ENCODE data around the gene SUGP1. TPM values are rescaled to one million over a fixed set of nuclear protein-coding genes. Genes with fewer than 3 reads are reported as not detected.
"Not testable (repeated sequence)": the region's sequence is repeated elsewhere in the genome, so short reads cannot be mapped to it uniquely, and the experiment has no call there.

Gene SUGP1
- total and polyA plus RNA-seq, 7 donors, result 20.6 to 35.8 (median 26.3) TPM

DNA sequence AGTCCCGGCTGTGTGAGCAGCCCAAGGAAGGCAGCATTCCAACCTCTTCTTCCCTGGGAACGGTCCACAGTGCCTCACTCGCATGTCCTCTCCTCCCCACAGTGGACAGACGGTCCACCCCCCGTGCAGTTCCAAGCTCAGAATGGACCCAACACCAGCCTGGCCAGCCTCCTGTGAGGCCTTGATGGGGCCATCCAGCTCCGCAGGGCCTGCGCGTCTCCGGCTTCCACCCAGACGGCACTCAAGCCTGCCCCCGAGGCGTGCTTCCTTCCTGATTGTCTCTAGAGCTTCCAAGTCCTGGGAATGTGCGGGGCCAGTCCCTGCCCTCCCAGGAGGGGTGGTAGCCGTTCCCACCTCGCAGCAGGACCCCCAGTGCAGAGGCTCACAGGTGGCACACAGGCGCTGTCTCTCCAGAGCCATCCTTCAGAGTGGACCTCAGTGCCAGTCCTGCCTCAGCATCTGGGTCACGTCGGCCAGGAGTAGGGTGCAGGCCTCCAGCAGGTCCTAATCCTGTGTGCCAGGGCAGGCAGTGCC is 35.4 kb upstream of the SUGP1 start:
- TF ChIP-seq, protein P1, sequence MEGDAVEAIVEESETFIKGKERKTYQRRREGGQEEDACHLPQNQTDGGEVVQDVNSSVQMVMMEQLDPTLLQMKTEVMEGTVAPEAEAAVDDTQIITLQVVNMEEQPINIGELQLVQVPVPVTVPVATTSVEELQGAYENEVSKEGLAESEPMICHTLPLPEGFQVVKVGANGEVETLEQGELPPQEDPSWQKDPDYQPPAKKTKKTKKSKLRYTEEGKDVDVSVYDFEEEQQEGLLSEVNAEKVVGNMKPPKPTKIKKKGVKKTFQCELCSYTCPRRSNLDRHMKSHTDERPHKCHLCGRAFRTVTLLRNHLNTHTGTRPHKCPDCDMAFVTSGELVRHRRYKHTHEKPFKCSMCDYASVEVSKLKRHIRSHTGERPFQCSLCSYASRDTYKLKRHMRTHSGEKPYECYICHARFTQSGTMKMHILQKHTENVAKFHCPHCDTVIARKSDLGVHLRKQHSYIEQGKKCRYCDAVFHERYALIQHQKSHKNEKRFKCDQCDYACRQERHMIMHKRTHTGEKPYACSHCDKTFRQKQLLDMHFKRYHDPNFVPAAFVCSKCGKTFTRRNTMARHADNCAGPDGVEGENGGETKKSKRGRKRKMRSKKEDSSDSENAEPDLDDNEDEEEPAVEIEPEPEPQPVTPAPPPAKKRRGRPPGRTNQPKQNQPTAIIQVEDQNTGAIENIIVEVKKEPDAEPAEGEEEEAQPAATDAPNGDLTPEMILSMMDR (IDR thresholded peaks at IDR 0.05), result no peak
- Histone ChIP-seq H3K27me3 (ENCODE audit: insufficient read depth in 3 of 3, low read length in 2 of 3) (no peaks in the 10 kb centered on the region), H3K27ac (no peak overlapping the region), H3K4me1 (no peaks in the 10 kb centered on the region), H3K4me3 (no peak overlapping the region), H3K9me3 (no peaks in the 10 kb centered on the region), H3K36me3 (ENCODE audit: insufficient read depth in 1 of 2, low read depth in 1 of 2) (peaks cover 7 to 86% of the 10 kb centered on the region in 2 donors)
- DNase-seq, result no peak
- intact Hi-C loops (cut with DNase I), result no loop called here
- 87 to 89% (median 88%) methylated on average over 18 of the region's 18 CpGs for WGBS, 3 donors
- no peak for ATAC-seq

DNA sequence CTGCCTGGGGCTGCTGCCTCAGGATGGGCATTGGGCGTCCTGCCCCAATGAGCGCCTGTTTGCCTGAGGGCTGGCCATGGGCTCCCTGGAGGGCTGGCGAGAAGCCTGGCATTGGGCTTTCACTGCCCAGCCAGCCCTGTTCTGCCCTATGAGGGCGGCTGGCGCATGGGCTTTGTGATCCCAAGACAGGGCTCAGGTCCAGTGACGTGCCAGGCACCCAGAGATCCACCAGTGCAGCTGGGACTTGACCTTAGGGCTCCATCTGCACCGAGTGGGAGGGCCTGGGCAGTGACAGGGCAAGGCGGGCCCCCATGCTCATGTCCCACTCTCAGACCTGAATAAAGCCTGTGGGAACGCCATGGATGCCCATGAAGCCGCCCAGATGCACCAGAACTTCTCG is 34.6 kb upstream of the SUGP1 start:
- H3K27ac ChIP-seq, result no peak overlapping the region
- H3K27me3 ChIP-seq (ENCODE audit: insufficient read depth in 3 of 3, low read length in 2 of 3), result no peaks in the 10 kb centered on the region
- DNase-seq, result no peak
- H3K36me3 ChIP-seq (ENCODE audit: insufficient read depth in 1 of 2, low read depth in 1 of 2), result peaks cover 7 to 92% of the 10 kb centered on the region in 2 donors
- no peak for ATAC-seq
- 86 to 94% (median 90%) methylated on average over 11 of the region's 11 CpGs for WGBS, 3 donors
- H3K4me1 ChIP-seq, result no peaks in the 10 kb centered on the region
- TF ChIP-seq, protein P1 (IDR thresholded peaks at IDR 0.05), result no peak
- no peak overlapping the region for H3K4me3 ChIP-seq
- no peaks in the 10 kb centered on the region for H3K9me3 ChIP-seq
- intact Hi-C loops (cut with DNase I), result no loop called here

DNA sequence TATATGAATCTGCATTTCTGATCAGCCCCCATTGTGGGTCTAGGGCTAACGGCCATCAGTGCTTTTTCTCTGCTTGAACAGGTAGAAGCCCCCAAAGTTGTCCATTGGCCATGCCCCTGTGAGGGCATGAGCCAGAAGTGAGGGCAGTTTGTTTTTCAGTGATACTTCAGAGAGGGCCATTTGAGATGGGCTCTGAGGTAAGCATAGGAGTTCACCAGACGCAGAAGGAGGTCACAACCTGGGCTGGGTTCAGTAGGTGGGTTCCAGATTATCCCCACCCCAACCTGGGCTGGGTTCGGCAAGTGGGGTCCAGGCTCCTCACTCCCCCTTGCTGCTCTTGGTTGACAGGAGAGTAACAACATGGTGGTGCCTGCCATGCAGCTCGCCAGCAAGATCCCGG is 33.7 kb upstream of the SUGP1 start:
- no peak for ATAC-seq
- Histone ChIP-seq H3K4me3 (no peak overlapping the region), H3K27me3 (ENCODE audit: insufficient read depth in 3 of 3, low read length in 2 of 3) (no peaks in the 10 kb centered on the region), H3K4me1 (no peaks in the 10 kb centered on the region), H3K27ac (no peak overlapping the region), H3K9me3 (no peaks in the 10 kb centered on the region), H3K36me3 (ENCODE audit: insufficient read depth in 1 of 2, low read depth in 1 of 2) (peaks cover 7 to 97% of the 10 kb centered on the region in 2 donors)
- intact Hi-C loops (cut with DNase I), result no loop called here
- no peak for DNase-seq
- TF ChIP-seq, protein P1 (IDR thresholded peaks at IDR 0.05), result no peak
- 88 to 92% (median 91%) methylated on average over 5 of the region's 5 CpGs for WGBS, 3 donors

DNA sequence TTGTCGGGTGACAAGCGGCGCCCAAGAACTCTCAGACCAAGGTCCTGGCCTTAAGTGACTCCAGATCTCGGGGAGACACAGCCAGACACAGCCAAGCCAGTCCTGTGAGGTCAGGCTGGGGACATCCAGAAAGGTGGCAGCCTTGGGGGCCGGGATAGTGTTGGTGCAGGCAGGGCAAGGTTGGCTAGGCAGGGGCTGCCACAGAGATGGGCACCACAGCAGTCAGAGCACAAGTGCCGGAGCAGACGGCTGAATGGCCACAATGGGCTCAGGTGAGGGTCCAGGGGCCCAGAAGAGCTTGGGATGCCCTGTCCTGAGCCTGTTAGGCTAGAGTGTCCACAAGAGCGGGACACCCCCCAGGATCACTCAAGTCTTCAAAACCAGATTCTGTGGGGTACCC is 32.5 kb upstream of the SUGP1 start:
- intact Hi-C loops (cut with DNase I), result no loop called here
- H3K27me3 ChIP-seq (ENCODE audit: insufficient read depth in 3 of 3, low read length in 2 of 3), result no peaks in the 10 kb centered on the region
- WGBS, 3 donors, result 93 to 94% (median 94%) methylated on average over 8 of the region's 8 CpGs
- DNase-seq (no peak), ATAC-seq (no peak)
- H3K4me3 ChIP-seq, result no peak overlapping the region
- no peaks in the 10 kb centered on the region for H3K9me3 ChIP-seq
- no peak overlapping the region for H3K27ac ChIP-seq
- H3K4me1 ChIP-seq, result no peaks in the 10 kb centered on the region
- peaks cover 7 to 99% of the 10 kb centered on the region in 2 donors for H3K36me3 ChIP-seq (ENCODE audit: insufficient read depth in 1 of 2, low read depth in 1 of 2)
- TF ChIP-seq, protein P1 (IDR thresholded peaks at IDR 0.05), result no peak

DNA sequence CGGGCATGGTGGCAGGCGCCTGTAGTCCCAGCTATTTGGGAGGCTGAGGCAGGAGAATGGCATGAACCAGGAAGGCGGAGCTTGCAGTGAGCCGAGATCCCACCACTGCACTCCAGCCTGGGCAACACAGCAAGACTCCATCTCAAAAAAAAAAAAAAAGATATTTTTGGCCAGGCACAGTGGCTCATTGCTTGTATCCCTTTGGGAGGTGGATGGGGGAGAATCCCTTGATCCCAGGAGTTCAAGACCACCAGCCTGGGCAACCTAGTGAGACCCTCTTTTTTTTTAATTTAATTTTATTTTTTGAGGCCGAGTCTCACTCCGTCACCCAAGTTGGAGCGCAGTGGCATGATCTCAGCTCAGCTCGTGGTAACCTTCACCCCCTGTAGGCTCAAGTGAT is 30.4 kb upstream of the SUGP1 start:
- peaks cover 4 to 99% of the 10 kb centered on the region in 2 donors for H3K36me3 ChIP-seq (ENCODE audit: insufficient read depth in 1 of 2, low read depth in 1 of 2)
- H3K27ac ChIP-seq; H3K4me3 ChIP-seq; ATAC-seq; intact Hi-C loops (cut with DNase I); H3K9me3 ChIP-seq; DNase-seq; H3K27me3 ChIP-seq (ENCODE audit: insufficient read depth in 3 of 3, low read length in 2 of 3); H3K4me1 ChIP-seq: not testable (repeated sequence)
- 94 to 96% (median 96%) methylated on average over 6 to 8 of the region's 8 CpGs for WGBS, 3 donors
